ENCODE data around the gene PODXL2.

The PODXL2 gene

DNA sequence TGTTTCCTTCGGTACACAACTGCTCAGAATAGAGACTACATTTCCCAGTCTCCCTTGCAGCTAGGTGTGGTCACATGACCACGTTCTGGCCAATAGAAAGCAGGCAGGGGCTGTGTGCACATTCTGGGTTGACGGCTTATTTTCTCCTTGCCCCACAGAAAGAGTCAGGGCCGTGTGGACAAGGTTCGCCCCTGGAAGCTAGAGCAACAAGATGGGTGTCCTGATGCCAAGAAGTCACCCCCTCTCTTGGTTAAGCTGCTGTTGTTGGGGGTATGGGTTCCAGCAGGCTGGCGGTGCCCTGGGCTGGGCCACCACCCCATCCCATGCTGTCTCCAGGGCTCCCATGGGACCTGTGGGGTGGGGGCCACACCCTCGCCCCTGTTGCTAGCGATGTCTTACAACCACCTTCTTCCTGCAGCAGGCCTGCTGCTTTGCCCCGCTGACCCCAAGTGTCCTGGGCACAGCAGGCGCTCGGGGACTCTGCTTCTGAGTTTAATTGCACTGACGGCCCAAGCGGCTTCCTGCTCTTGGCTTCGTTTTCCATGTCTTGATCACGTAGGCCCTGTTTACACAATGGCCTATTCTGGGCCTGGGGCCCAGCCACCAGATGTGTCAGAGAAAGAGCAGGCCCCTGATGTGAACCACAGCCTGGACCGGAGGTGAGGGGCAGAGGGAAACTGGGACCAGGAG, 68.7 kb downstream of the PODXL2 start:
- TF ChIP-seq CTCF (IDR thresholded peaks at IDR 0.05) = no peak

GRCh38 chr3:127698286-127698685, 69.3 kb downstream of the PODXL2 start:
- no peak for TF ChIP-seq CTCF (IDR thresholded peaks at IDR 0.05)

- TF ChIP-seq CTCF (IDR thresholded peaks at IDR 0.05) = no peak
Measured at GRCh38 chr3:127698691-127699415, 69.9 kb downstream of the PODXL2 start.

DNA sequence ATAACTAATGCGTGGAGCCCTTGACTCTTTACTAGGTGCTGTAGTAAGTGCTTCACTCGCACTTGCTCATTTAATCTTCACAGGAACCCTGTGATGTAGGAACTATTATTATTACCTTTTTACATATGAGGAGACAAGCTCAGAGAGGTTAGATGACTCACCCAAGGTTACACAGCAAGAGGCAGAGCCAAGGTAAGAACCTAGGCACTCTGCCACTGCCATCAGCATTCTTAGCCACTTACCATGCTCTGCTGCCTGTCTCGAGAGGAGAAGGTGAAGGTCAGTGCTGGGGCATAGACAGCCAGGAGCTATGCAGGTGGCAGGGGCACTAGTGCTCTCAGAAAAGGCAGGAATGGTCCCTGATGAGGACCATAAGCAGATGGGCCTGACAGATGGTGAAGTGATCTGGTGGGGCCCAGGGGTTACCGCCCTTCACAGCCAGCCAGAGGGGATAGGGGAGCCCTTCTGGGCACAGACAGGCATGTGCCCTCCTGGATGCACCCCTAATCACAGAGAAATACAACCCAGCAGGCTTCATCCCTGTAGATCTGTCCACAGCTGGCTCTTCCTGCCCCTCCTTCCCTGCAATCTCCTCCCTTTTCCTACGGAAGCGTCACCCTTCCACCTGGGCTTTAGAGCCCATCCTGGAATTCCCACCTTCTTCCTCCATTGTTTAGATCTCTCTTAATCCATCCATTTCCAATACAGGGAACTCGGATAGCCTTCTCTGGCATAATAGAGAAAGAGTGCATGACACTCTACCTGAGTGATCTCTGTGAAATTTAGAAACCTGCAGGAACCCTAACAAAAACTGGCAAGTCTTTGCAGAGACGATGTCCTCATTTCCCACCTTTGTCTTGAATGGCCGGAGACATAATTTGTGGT, 70.7 kb downstream of the PODXL2 start:
- TF ChIP-seq CTCF (IDR thresholded peaks at IDR 0.05) = no peak

GRCh38 chr3:127700406-127700805, 71.4 kb downstream of the PODXL2 start:
- no peak for TF ChIP-seq CTCF (IDR thresholded peaks at IDR 0.05)

DNA sequence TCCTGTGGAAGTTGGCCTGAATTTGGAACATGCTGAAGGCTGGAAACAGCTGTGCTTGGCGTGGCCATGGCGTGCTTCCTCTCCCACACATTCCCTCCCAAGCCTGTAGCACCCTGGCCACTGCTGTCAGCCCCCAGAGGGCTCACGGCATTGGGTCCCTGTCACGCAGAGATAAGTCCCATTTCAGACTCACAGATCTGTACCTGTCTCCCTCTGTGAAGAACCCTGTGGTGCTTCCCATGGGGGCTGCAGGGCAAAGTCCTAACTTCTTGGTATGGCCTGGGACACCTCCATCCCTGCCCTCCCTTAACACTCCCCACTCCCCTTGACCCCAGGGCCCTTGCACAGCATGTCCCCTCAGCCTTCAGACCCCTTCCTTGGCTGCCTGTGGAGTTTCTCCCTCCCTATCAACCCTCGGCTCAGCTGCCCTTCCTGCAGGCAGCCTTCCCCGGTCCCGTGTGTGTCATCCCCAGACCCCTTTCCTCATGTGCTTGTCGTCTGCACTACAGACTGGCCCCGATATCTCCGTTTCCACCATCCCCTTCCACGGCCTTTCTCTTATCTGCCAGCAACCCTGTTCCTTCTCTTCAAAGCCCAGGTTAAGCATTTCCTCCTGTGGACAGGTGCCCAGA, 72.4 kb downstream of the PODXL2 start:
- no peak for TF ChIP-seq CTCF (IDR thresholded peaks at IDR 0.05)

DNA sequence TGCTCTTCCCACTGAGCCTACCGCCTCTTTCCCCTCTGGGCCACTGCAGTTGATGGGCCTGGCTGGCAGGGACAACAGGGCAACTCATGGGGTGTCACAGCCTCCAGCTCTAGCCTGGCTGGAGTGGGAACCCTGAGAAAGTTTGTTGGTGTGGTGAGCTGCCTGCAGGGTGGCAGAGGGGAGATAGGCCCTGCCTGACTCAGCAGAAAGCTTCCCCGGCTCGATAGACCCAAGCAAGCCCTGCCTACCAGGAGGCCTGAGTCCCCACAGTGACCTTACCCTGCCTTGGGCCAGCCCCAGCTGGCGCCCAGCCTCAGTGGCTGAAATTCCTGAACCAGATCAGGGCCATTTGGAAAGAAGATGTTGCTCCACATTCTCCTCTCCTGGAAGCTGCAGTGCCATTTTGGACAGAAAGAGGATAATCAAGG, 73.2 kb downstream of the PODXL2 start:
- no peak for TF ChIP-seq CTCF (IDR thresholded peaks at IDR 0.05)

Data from LNCAP (cell line).